SH-SY5Y (cell line): Measurements from ENCODE around the gene GRID2.

Experiments
- GATA2 ChIP-seq: IDR thresholded peaks from 2 replicates; pipeline ENCODE4 v1.6.1; 2011; ENCODE audit warnings: mild to moderate bottlenecking, low read depth, low read length
- GATA3 ChIP-seq: IDR thresholded peaks from 2 replicates; pipeline ENCODE4 v1.6.1; 2011; ENCODE audit warnings: low read depth, mild to moderate bottlenecking, low read length, moderate library complexity

GRCh38 chr4:93478805-93479204 lies 1175.0 kb downstream of the GRID2 start:
- no peak for TF ChIP-seq GATA3
- no peak for TF ChIP-seq GATA2
